ENCODE results near the gene EHF. TPM values are rescaled to one million over a fixed set of nuclear protein-coding genes. Genes with fewer than 3 reads are reported as not detected.

Gene EHF
- polyA plus RNA-seq, 1 donor (not counting 4 experiments of a cell fraction or from before 2014, with no cell fraction given): 64.2 TPM

DNA sequence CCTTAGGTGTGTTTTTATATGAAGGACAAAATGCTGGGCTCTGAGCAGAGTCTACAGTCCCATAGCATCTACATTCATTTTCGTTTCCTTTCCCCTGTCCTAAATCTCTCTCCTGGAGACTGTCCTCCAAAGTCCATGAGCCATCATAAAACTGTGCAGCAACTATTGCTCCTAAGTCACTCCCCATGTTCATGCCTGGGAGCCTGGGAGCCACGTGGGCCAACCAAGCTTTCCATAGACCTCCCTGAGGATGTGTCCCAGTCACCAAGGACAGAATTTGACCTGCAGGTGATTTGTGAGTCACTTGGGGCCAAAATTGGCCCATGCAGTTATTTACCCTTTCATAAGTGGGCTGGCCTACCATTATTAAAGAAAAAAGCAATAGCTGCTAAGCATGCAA is 28.7 kb downstream of the EHF start:
- Histone ChIP-seq H2AFZ (ENCODE audit: control insufficient read depth, low read length) (no peak overlapping the region), H3K4me1 (ENCODE audit: control insufficient read depth, extremely low read depth, insufficient read depth, low read length) (peaks cover 65% of the 10 kb centered on the region), H3K79me2 (ENCODE audit: control insufficient read depth, insufficient read depth, low read length) (peaks cover 15% of the 10 kb centered on the region), H3K9me3 (ENCODE audit: control insufficient read depth, low read depth, low read length) (no peaks in the 10 kb centered on the region), H3K27me3 (ENCODE audit: control insufficient read depth, extremely low read depth, insufficient read depth, low read length) (no peaks in the 10 kb centered on the region), H3K4me2 (ENCODE audit: control insufficient read depth, extremely low read depth, insufficient read depth, low read depth, low read length) (no peak overlapping the region), H3K4me3 (ENCODE audit: control insufficient read depth in 2 of 3, extremely low read depth in 1 of 3, insufficient read depth in 2 of 3, low read depth in 1 of 3, low read length in 3 of 3) (no peak overlapping the region), H3K9me1 (ENCODE audit: control insufficient read depth, extremely low read depth, insufficient read depth, low read length) (no peaks in the 10 kb centered on the region), H3K36me3 (ENCODE audit: control insufficient read depth in 2 of 2, extremely low read depth in 1 of 2, insufficient read depth in 2 of 2, low read length in 2 of 2) (peaks cover 25 to 62% of the 10 kb centered on the region in 2 experiments), H3K9ac (ENCODE audit: control insufficient read depth, extremely low read depth, insufficient read depth, low read length) (no peak overlapping the region), H4K20me1 (ENCODE audit: control insufficient read depth, extremely low read depth, insufficient read depth, low read length) (no peaks in the 10 kb centered on the region), H3K27ac (ENCODE audit: control insufficient read depth, insufficient read depth, low read length) (no peak overlapping the region)
- no peak for DNase-seq (ENCODE audit: low read depth, low spot score)
- dilution Hi-C loops (cut with MboI; ENCODE audit: extremely low pct_ligation_motif_present, low sequenced_read_pairs): no loop called here
- no peak for FAIRE-seq
- TF ChIP-seq, protein P1, sequence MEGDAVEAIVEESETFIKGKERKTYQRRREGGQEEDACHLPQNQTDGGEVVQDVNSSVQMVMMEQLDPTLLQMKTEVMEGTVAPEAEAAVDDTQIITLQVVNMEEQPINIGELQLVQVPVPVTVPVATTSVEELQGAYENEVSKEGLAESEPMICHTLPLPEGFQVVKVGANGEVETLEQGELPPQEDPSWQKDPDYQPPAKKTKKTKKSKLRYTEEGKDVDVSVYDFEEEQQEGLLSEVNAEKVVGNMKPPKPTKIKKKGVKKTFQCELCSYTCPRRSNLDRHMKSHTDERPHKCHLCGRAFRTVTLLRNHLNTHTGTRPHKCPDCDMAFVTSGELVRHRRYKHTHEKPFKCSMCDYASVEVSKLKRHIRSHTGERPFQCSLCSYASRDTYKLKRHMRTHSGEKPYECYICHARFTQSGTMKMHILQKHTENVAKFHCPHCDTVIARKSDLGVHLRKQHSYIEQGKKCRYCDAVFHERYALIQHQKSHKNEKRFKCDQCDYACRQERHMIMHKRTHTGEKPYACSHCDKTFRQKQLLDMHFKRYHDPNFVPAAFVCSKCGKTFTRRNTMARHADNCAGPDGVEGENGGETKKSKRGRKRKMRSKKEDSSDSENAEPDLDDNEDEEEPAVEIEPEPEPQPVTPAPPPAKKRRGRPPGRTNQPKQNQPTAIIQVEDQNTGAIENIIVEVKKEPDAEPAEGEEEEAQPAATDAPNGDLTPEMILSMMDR (optimal IDR thresholded peaks at IDR 0.05 in 1 of 3, IDR thresholded peaks at IDR 0.05 in 1 of 3, conservative IDR thresholded peaks at IDR 0.05 in 1 of 3; ENCODE audit: extremely low read depth in 1 of 3, insufficient read depth in 2 of 3, low read length in 3 of 3): no peak
- no peak for TF ChIP-seq EZH2 (IDR thresholded peaks at IDR 0.05; ENCODE audit: low read length)

DNA sequence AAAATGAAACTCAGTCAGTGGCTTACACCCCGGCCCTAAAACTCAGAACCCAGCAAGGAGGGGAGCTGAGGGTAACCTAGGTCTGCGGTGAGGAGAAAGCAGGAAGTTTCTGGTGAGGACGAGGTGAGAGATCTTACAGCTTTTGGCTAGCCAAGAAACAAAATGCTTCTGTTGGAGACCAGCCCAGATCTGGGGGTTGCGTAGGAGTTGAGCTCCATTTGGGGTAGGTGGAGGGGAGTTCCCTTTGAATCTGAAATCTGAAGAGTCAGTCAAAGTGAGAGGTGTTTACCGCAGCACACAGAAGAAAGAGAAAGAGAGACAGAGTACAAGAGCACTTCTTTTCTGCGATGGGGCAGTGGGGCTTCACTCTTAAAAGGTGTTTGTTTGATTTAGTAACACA is 29.6 kb downstream of the EHF start:
- no peak for DNase-seq (ENCODE audit: low read depth, low spot score)
- Histone ChIP-seq H3K4me3 (ENCODE audit: control insufficient read depth in 2 of 3, extremely low read depth in 1 of 3, insufficient read depth in 2 of 3, low read depth in 1 of 3, low read length in 3 of 3) (no peak overlapping the region), H4K20me1 (ENCODE audit: control insufficient read depth, extremely low read depth, insufficient read depth, low read length) (no peaks in the 10 kb centered on the region), H3K9me1 (ENCODE audit: control insufficient read depth, extremely low read depth, insufficient read depth, low read length) (no peaks in the 10 kb centered on the region), H3K36me3 (ENCODE audit: control insufficient read depth in 2 of 2, extremely low read depth in 1 of 2, insufficient read depth in 2 of 2, low read length in 2 of 2) (peaks cover 27 to 62% of the 10 kb centered on the region in 2 experiments), H3K27me3 (ENCODE audit: control insufficient read depth, extremely low read depth, insufficient read depth, low read length) (no peaks in the 10 kb centered on the region), H3K9ac (ENCODE audit: control insufficient read depth, extremely low read depth, insufficient read depth, low read length) (no peak overlapping the region), H3K4me1 (ENCODE audit: control insufficient read depth, extremely low read depth, insufficient read depth, low read length) (peaks cover 65% of the 10 kb centered on the region), H2AFZ (ENCODE audit: control insufficient read depth, low read length) (no peak overlapping the region), H3K4me2 (ENCODE audit: control insufficient read depth, extremely low read depth, insufficient read depth, low read depth, low read length) (no peak overlapping the region), H3K9me3 (ENCODE audit: control insufficient read depth, low read depth, low read length) (no peaks in the 10 kb centered on the region), H3K79me2 (ENCODE audit: control insufficient read depth, insufficient read depth, low read length) (peaks cover 11% of the 10 kb centered on the region), H3K27ac (ENCODE audit: control insufficient read depth, insufficient read depth, low read length) (no peak overlapping the region)
- no peak for FAIRE-seq
- TF ChIP-seq, protein P1 (optimal IDR thresholded peaks at IDR 0.05 in 1 of 3, IDR thresholded peaks at IDR 0.05 in 1 of 3, conservative IDR thresholded peaks at IDR 0.05 in 1 of 3; ENCODE audit: extremely low read depth in 1 of 3, insufficient read depth in 2 of 3, low read length in 3 of 3): no peak
- no peak for TF ChIP-seq EZH2 (IDR thresholded peaks at IDR 0.05; ENCODE audit: low read length)
- dilution Hi-C loops (cut with MboI; ENCODE audit: extremely low pct_ligation_motif_present, low sequenced_read_pairs): no loop called here

Data from keratinocyte (primary cell).